HUDEP-2 (cell line): ENCODE data around the gene ZNF718.
"Not testable (repeated sequence)": the region's sequence is repeated elsewhere in the genome, so short reads cannot be mapped to it uniquely, and the experiment has no call there.

ENCODE experiments used
- DNase-seq, 76 experiments: peaks; one replicate each; lab custom pipeline; 2025; ENCODE audit not compliant: unreplicated experiment in 76 of 76; lab: John Stamatoyannopoulos, UW

Gene ZNF718

GRCh38 chr4:147233-147632 is 22.9 kb downstream of the ZNF718 start:
- DNase-seq, result no peak

- no peak for DNase-seq
Observed at GRCh38 chr4:161496-162284, 37.4 kb downstream of the ZNF718 start.

- DNase-seq, result not testable (repeated sequence)
Observed at GRCh38 chr4:169640-170039, 45.3 kb downstream of the ZNF718 start.

GRCh38 chr4:171318-171717 is 47.0 kb downstream of the ZNF718 start:
- not testable (repeated sequence) for DNase-seq

GRCh38 chr4:173666-174314 is 49.5 kb downstream of the ZNF718 start:
- DNase-seq, result no peak

- DNase-seq, result no peak
Observed at GRCh38 chr4:175986-176385, 51.7 kb downstream of the ZNF718 start.

GRCh38 chr4:176995-177394 is 52.7 kb downstream of the ZNF718 start:
- DNase-seq, result no peak

GRCh38 chr4:182225-182624 is 57.9 kb downstream of the ZNF718 start:
- DNase-seq, result not testable (repeated sequence)

- no peak for DNase-seq
Observed at GRCh38 chr4:188091-188490, 63.8 kb downstream of the ZNF718 start.

- not testable (repeated sequence) for DNase-seq
Observed at GRCh38 chr4:195159-195558, 70.9 kb downstream of the ZNF718 start.

- no peak for DNase-seq
Observed at GRCh38 chr4:200936-201335, 76.6 kb downstream of the ZNF718 start.

GRCh38 chr4:202822-203221 is 78.5 kb downstream of the ZNF718 start:
- DNase-seq, result not testable (repeated sequence)

- DNase-seq, result no peak
Observed at GRCh38 chr4:205097-205756, 80.9 kb downstream of the ZNF718 start.

- DNase-seq, result no peak
Observed at GRCh38 chr4:206054-206453, 81.8 kb downstream of the ZNF718 start.

- not testable (repeated sequence) for DNase-seq
Observed at GRCh38 chr4:208416-209096, 84.3 kb downstream of the ZNF718 start.

- DNase-seq, result no peak
Observed at GRCh38 chr4:211033-211511, 86.8 kb downstream of the ZNF718 start.

GRCh38 chr4:212438-213188 is 88.3 kb downstream of the ZNF718 start:
- DNase-seq, result peak in 1 of 76 experiments; percentile 0

- DNase-seq, result not testable (repeated sequence)
Observed at GRCh38 chr4:213189-213535, 88.9 kb downstream of the ZNF718 start.
